Measurements from ENCODE around the gene LRRIQ4.
A peak's percentile ranks its signal among the peaks of the same experiment; 100 is the strongest.

The LRRIQ4 gene

DNA sequence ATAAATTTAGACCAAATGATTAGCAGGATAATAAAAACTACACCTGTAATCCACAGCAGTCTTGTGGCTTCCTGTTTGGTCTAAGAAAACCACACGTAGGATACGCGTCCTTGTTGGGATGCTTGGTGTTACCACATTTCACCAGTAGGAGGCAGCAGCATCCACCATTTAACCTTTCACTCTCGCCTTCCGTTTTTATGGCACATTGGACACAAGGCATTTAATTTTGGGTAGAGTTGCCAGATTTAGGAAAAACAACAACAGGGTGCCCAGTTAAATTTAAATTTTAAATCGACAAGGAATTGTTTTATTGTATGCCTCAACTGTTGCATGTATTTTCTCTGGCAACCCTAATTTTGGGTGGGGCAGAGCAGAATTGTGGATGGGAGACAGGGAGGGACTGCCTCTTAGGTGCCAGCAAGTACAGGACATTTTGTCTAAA, 50.8 kb downstream of the LRRIQ4 start:
- DNase-seq, result peak; percentile 62

DNA sequence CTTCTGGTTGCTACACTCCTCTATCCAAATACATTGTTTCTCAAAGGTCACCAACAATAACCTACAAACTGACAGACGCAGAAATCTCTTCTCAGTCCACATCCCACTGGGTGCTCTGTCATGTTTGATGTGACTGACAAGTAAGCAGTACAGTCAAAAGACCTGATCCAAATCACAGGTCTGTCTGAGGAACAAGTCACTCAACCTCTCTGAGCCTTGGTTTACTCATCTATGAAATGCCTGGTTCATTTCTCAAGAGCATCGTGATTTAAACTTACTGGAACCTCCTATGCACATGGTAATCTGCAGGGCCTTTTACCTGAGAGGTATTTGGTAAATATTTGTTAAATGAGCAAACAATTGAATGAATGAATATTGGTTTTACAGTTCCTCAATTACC, 51.6 kb downstream of the LRRIQ4 start:
- DNase-seq, result no peak

DNA sequence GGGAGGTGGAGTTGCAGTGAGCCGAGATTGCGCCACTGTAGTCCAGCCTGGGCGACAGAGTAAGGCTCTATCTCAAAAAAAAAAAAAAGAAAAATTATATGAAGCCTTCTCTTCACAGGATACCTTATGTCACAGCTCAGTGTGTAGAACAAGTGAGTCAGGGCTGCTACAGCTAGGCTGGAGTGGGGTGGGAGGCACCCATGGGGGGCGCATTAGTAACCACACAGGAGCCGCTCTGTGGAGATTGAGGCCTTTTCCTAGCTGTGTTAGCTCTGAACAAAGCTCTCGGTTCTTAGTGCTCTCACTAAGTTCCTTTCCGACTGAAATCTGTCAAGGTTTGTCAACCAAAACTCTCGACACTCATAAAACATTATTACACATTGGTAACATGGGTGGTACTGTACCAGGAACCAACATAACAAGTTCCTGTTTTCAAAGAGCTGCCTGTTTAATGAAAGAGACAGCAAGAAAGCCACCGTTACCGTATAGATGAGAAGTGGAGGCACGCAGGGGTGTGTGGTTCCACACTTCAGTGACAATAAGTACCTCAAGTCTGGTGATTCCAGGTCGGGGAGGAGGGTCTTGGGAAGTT, 52.6 kb downstream of the LRRIQ4 start:
- no peak for DNase-seq

DNA sequence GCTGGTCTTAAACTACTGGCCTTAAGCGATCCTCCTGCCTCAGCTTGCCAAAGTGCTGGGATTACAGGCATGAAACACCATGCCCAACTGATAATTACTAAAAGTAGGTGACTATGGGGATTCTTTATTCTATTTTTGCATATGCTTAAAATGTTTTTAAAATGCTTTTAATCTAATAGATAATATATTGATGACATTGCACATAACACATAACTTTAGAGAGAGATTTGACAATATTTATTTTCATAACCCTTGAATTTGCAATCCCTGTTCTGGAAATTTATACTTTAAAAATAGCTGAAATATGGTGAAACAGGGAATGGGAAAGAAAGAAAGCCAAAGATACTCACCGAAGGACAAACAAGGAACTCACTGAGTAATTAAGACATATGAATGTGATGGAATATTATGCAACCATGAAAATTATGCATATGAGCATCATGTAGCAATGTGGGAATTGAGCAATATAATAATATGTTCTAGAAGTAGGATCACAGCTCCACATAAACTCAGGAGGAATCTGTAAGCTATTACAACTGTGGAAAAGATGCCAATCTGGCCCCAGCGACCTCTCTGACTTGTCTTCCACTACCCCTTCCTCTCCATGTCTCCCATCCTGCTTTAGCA, 55.0 kb downstream of the LRRIQ4 start:
- DNase-seq, result no peak

DNA sequence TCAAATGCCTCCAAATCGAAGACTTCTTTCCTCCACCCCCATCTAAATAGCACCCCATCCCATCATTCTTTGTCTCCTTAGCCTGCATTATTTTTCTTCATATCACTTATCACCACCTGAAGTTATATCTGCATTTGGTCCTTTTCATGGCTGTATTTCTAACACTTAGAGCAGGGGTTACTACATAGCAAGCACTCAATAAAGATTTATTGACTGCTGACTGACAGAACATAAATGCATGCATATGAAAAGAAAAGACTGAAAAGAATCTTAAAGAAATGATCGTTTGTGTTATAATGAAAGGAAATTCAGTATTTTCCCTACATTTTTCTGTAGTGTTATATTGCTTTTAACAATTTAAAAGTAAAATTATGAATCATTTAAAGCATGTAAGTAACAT, 55.7 kb downstream of the LRRIQ4 start:
- DNase-seq, result no peak

DNA sequence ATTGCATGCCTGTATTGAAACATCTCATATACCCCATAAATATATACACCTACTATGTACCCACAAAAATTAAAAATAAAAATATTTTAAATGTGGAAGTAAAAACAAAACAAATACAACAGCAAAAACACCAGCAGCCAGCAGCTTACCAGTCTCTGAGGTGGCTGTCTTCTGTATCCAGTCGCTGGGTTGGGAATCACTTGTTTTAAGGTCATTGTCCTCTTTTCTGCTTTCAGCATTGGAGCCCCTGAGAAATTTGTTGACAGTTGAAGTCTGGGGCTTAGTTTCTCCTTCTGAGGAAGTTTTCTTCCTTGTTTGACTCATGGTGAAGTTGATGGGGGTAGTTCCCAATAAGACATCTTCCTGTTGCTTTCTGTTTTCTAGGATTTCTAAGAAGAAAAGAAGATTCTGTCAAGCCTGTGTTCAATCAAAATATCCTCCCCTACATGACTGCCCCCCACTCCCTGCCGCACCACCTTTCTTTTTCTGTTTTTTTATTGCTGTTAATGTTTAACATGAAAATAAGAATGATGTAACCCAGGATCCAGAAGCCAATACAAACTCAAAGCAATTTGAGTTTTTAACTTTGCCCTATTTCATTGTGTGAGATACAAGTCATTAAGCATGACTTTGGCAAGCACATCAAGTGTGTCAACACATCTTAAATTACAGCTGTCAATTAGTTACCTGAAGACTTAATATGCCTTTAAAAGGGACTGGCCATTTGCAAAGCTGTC, 57.0 kb downstream of the LRRIQ4 start, which contains the start of gene LRRC31:
Gene LRRC31 (minus strand): TSS at position 452 of the 737 bp plus-strand sequence. CDS start 128 bp downstream, at position 324.
- DNase-seq, result no peak

DNA sequence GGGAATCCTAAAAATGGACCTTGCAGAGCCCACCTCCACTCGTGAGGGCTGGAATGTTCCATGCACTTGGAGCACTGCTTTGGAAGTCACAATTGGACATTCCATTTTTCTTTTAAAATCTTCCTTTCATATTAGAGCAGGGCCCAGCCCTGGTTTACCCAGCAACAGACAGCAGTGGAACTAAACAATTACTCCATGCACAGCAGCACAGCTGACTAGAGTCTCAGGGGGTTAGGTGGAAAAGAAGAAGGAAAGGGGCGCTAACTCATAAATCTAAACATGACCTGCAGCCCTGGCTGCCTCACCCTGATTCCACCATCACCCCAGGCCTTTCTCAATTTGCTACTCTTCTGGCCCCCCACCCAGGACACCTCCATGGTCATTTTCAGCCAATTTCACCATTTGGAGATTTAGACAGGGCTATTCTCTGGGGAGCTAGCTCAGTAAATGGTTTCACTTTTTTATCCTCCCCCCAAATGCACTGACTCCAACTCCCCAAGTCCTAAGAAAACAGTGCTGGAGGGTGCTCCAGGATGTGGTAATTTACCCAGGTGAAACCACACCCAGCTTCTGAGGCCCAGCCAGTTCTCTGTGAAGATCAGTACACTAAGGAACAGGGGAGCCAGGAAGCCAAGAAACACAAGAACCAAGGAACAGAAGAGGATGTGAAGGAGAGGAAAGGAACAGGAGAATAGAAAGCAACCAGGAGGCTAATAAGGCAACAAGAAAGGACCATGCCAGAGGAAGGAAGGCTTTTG, 58.6 kb downstream of the LRRIQ4 start:
- no peak for DNase-seq

DNA sequence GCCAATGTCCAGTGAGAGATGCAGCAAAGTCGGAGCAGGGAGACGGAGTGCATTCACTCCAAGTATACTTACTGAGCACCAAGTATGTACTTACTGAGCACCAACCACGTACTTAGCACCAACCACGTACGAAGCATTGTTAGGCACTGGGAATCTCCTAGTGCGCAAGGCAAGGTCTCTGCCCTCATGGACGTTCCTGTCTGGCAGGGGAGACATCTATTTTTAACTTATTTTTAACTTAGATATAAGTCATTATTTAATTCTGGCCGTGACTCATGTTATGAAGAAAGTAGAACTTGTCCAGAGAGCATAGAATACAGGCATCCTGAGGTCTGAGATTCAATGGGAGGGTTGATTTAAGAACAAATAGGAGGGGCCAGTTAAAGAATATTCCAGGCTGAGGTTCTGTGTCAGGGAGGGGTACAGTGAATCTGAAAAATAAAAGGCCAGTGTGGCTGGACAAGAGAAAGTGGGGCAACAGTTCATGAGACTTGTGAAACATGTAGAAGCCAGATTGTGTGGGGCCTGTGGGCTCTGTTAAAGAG, 66.4 kb downstream of the LRRIQ4 start:
- no peak for DNase-seq

DNA sequence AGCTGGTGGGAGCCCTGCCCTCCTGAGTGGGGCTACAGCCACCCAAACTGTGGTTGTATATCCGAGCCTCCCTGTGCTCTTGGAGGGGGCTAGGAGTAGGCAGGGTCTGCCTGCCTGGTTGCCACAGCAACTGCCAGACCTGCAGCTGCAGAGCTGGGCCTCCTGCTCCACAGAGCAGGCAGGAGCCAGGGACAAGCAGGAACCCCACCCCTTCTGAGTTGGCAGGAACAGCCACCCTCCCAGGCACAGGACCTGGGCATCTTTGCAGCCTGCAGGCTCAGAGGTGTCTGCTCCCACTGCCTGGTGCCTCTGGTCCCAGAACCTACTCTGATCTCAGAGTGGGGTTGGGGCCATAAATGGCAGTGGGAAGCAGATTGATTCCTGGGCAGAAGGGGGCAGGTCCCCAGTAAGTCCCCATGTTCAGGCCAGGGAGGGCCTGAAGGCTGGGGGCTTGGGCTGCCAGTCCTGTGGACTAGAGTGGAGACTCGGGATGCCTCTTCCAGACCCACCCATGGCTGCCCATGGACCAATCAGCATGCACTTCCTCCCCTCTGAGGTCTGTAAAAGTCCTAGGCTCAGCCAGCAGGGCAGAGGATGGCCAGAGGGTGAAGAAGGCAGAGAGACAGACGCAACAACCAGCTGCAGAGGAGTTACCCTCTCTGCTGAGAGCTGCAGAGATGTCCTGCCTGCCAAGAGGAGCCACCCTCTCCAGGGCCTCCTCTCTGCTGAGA, 67.3 kb downstream of the LRRIQ4 start:
- DNase-seq, result no peak

DNA sequence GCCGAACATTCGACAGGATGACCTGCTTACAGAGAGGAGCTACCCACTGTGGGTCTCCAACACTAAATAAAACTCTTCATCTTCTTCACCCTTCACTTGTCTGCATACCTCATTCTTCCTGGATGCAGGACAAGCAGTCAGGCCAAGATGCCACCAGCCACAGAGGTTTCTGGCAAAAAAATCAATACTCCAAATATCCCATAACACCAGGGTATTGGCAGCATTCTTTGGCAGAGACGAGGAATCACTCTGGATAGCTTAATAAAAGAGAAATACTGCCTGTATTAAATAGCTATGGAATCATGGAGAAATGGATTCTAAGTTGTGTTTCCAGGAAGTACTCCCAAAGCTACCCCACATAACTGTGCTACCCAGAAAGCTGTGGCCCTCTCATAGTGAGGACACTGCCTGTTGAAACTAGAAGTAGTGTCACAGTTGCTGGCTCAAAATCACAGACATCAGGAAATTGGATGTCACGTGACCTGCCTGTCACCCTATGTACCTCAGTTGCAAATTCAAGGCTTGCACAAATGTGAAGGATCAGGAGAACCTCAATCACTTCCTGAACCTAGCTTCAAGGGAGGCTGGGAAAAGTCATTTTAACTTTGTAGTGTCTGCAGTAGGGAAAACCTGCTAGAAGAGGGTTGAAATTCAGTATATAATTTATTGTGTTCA, 68.0 kb downstream of the LRRIQ4 start:
- DNase-seq, result no peak

DNA sequence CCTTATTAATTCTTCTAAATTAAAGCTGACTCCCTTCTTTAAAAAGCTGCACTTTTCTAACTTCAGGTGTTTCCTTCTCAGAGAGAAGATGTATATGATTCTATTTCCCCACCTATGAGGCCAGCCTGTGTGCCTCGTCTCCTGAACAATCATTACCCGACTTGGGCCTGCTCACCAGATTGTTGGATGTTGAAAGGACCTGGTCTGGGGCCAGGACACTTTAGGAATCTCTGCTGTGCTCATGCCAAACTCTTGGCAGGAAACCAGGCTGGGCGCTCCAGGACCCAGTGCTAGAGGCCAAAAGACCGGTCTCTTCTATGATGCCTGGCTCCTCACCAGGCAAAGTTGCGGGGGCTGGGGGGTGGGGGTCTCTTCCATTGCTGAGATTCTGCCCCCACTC, 74.0 kb downstream of the LRRIQ4 start:
- DNase-seq, result peak; percentile 47

All from femur (tissue), 1 donor.